OCI-LY1 (cell line): Measurements from ENCODE around the gene MDGA2.

Source experiments
- H2AFZ ChIP-seq: fragments of 200-600 bp; sonication (generic), shearing (Covaris generic); 2 replicates; pipeline ENCODE4 v1.6.0; 2014; ENCODE audit warnings: antibody characterized with exemption, mild to moderate bottlenecking, low read length
- H3F3A ChIP-seq: fragments of 200-600 bp; sonication (generic), shearing (Covaris generic); 2 replicates; pipeline ENCODE4 v1.6.0; 2014; ENCODE audit warnings: mild to moderate bottlenecking, antibody characterized with exemption, low read length, moderate library complexity; ENCODE audit not compliant: insufficient read depth
- H3K27ac ChIP-seq: fragments of 200-600 bp; sonication (generic); 2 replicates; pipeline ENCODE4 v1.5.1; 2014; ENCODE audit warnings: low read length, mixed run types, mild to moderate bottlenecking, low read depth; ENCODE audit not compliant: poor library complexity, severe bottlenecking
- H3K27me3 ChIP-seq: fragments of 200-600 bp; sonication (generic); 2 replicates; pipeline ENCODE4 v1.6.0; 2014; ENCODE audit warnings: antibody characterized with exemption, mild to moderate bottlenecking, low read length, moderate library complexity; ENCODE audit not compliant: insufficient read depth
- H3K36me3 ChIP-seq: fragments of 200-600 bp; sonication (generic); 2 replicates; pipeline ENCODE4 v1.6.1; 2014; ENCODE audit warnings: mild to moderate bottlenecking, antibody characterized with exemption, low read length, moderate library complexity, mixed read lengths; ENCODE audit not compliant: insufficient read depth
- H3K4me1 ChIP-seq: fragments of 200-600 bp; sonication (generic); 2 replicates; pipeline ENCODE4 v1.5.1; 2014; ENCODE audit warnings: mild to moderate bottlenecking, low read length, moderate library complexity; ENCODE audit not compliant: insufficient read depth, severe bottlenecking
- H3K4me2 ChIP-seq: fragments of 200-600 bp; sonication (generic), shearing (Covaris generic); 2 replicates; pipeline ENCODE4 v1.6.1; 2014; ENCODE audit warnings: low read length
- H3K4me3 ChIP-seq: fragments of 200-600 bp; sonication (generic); 2 replicates; pipeline ENCODE4 v1.5.1; 2014; ENCODE audit warnings: low read length, low read depth, mild to moderate bottlenecking, mixed read lengths; ENCODE audit not compliant: poor library complexity, severe bottlenecking
- H3K79me2 ChIP-seq: fragments of 200-600 bp; shearing (Covaris generic); 2 replicates; pipeline ENCODE4 v1.6.1; 2016; ENCODE audit warnings: mixed run types, low read length, mixed read lengths; ENCODE audit not compliant: insufficient read depth
- H3K9ac ChIP-seq: fragments of 200-600 bp; sonication (generic), shearing (Covaris generic); 2 replicates; pipeline ENCODE4 v1.6.1; 2014; ENCODE audit warnings: mild to moderate bottlenecking, low read length, mixed read lengths
- H3K9me2 ChIP-seq: fragments of 200-600 bp; sonication (generic), shearing (Covaris generic); 2 replicates; pipeline ENCODE4 v1.6.1; 2014; ENCODE audit warnings: low read depth, mild to moderate bottlenecking, low read length, mixed read lengths
- H3K9me3 ChIP-seq: fragments of 200-600 bp; shearing (Covaris generic); 2 replicates; pipeline ENCODE4 v1.6.1; 2014; ENCODE audit warnings: low read length, mixed read lengths
- H4K20me1 ChIP-seq: fragments of 200-600 bp; sonication (generic), shearing (Covaris generic); 2 replicates; pipeline ENCODE4 v1.6.0; 2016; ENCODE audit warnings: mild to moderate bottlenecking, low read length; ENCODE audit not compliant: insufficient read depth
- EZH2 ChIP-seq: fragments of 200-600 bp; sonication (generic), shearing (Covaris generic); IDR thresholded peaks from 2 replicates; pipeline ENCODE4 v1.8.0; 2017; ENCODE audit warnings: borderline replicate concordance, mixed run types, mild to moderate bottlenecking, antibody characterized with exemption, low read length, moderate library complexity, mixed read lengths
- TF ChIP-seq, protein P1 (sequence below): fragments of 200-600 bp; sonication (generic), shearing (Covaris generic); IDR thresholded peaks from 2 replicates; pipeline ENCODE4 v1.5.1; 2017; ENCODE audit warnings: mild to moderate bottlenecking, antibody characterized with exemption, low read length, moderate library complexity, mixed read lengths

Gene MDGA2

DNA sequence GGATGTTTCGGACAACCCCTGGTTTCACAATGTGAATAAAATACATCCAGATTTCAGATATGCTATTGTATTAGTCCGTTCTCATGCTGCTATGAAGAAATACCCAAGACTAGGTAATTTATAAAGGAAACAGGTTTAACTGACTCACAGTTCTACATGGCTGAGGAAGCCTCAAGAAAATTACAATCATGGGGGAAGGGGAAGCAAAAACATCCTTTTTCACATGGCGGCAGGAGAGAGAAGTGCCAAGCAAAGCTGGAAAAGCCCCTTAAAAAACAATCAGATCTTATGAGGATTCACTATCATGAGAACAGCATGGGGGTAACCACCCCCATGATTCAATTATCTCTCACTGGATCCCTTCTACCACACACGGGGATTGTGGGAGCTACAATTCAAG is 451.7 kb downstream of the MDGA2 start:
- Histone ChIP-seq H3K9me3 (no peaks in the 10 kb centered on the region), H2AFZ (no peak overlapping the region), H3K79me2 (no peaks in the 10 kb centered on the region), H3K4me2 (no peak overlapping the region), H3K9me2 (no peaks in the 10 kb centered on the region), H3K36me3 (no peaks in the 10 kb centered on the region), H3K4me3 (no peak overlapping the region), H4K20me1 (no peaks in the 10 kb centered on the region), H3F3A (no peaks in the 10 kb centered on the region), H3K4me1 (no peaks in the 10 kb centered on the region), H3K9ac (no peak overlapping the region), H3K27me3 (no peaks in the 10 kb centered on the region), H3K27ac (no peak overlapping the region)
- TF ChIP-seq EZH2, result no peak
- TF ChIP-seq, protein P1, sequence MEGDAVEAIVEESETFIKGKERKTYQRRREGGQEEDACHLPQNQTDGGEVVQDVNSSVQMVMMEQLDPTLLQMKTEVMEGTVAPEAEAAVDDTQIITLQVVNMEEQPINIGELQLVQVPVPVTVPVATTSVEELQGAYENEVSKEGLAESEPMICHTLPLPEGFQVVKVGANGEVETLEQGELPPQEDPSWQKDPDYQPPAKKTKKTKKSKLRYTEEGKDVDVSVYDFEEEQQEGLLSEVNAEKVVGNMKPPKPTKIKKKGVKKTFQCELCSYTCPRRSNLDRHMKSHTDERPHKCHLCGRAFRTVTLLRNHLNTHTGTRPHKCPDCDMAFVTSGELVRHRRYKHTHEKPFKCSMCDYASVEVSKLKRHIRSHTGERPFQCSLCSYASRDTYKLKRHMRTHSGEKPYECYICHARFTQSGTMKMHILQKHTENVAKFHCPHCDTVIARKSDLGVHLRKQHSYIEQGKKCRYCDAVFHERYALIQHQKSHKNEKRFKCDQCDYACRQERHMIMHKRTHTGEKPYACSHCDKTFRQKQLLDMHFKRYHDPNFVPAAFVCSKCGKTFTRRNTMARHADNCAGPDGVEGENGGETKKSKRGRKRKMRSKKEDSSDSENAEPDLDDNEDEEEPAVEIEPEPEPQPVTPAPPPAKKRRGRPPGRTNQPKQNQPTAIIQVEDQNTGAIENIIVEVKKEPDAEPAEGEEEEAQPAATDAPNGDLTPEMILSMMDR, result no peak

DNA sequence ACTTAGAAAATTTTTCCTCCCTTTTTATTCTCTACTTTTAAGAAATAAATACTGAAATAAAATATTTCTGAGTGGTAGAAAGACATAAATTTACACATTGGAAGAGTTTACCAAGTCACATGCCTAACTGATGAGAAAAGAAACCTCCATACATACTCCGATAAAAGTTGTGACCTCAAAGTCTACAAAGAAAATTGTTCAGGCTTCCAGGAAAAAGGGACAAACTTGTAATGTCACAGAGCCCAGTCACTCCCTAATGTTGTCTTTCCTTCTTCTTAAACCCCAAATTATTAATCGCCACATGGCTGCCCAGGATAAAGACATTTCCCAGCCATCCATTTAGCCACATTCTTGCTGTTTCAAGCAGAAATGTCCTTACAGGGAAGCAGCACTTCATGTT is 455.3 kb downstream of the MDGA2 start:
- Histone ChIP-seq H3K36me3 (no peaks in the 10 kb centered on the region), H4K20me1 (no peaks in the 10 kb centered on the region), H3K4me2 (no peak overlapping the region), H3K79me2 (no peaks in the 10 kb centered on the region), H3K4me3 (no peak overlapping the region), H3K9ac (no peak overlapping the region), H3K4me1 (no peaks in the 10 kb centered on the region), H3K27ac (no peak overlapping the region), H3K27me3 (no peaks in the 10 kb centered on the region), H3K9me2 (no peaks in the 10 kb centered on the region), H3F3A (no peaks in the 10 kb centered on the region), H3K9me3 (no peaks in the 10 kb centered on the region), H2AFZ (no peak overlapping the region)
- no peak for TF ChIP-seq EZH2

DNA sequence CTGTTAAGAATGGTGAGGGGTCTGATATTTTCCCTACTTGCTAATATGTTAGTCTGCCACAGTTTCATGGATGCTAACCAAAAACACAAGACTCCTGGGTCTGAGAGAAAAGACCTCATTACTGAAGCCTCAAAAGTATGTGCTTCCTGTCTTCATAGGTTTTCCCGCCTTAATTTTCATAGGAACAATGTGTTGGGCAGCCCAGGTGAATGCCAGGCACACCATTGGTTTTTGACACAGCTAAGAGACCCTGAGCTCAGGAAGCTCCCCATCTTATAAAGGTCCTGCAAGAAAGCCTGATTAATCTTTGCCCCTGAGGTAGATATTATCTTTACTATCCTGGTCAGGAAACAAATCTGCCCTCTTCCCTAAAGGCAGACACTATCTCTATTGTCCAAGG is 464.1 kb downstream of the MDGA2 start:
- Histone ChIP-seq H2AFZ (no peak overlapping the region), H3K79me2 (no peaks in the 10 kb centered on the region), H3K27me3 (no peaks in the 10 kb centered on the region), H3K9me2 (no peaks in the 10 kb centered on the region), H3K4me2 (no peak overlapping the region), H3K4me3 (no peak overlapping the region), H3K4me1 (no peaks in the 10 kb centered on the region), H3F3A (no peaks in the 10 kb centered on the region), H3K9me3 (no peaks in the 10 kb centered on the region), H3K9ac (no peak overlapping the region), H3K36me3 (no peaks in the 10 kb centered on the region), H3K27ac (no peak overlapping the region), H4K20me1 (no peaks in the 10 kb centered on the region)
- TF ChIP-seq, protein P1, result no peak
- TF ChIP-seq EZH2, result no peak

GRCh38 chr14:47210099-47210498 is 465.3 kb downstream of the MDGA2 start:
- no peak overlapping the region for H2AFZ ChIP-seq
- no peak overlapping the region for H3K27ac ChIP-seq
- no peak overlapping the region for H3K4me3 ChIP-seq
- no peaks in the 10 kb centered on the region for H3F3A ChIP-seq
- H3K4me1 ChIP-seq, result no peaks in the 10 kb centered on the region
- no peak overlapping the region for H3K4me2 ChIP-seq
- no peaks in the 10 kb centered on the region for H3K9me2 ChIP-seq
- H3K9ac ChIP-seq, result no peak overlapping the region
- TF ChIP-seq, protein P1, result no peak
- TF ChIP-seq EZH2, result no peak
- H3K79me2 ChIP-seq, result no peaks in the 10 kb centered on the region
- H3K27me3 ChIP-seq, result no peaks in the 10 kb centered on the region
- H3K36me3 ChIP-seq, result no peaks in the 10 kb centered on the region
- H4K20me1 ChIP-seq, result no peaks in the 10 kb centered on the region
- H3K9me3 ChIP-seq, result no peaks in the 10 kb centered on the region
